OCI-LY7 (cell line): ENCODE data around the gene TACC3. TPM values are rescaled to one million over a fixed set of nuclear protein-coding genes. Genes with fewer than 3 reads are reported as not detected.

ENCODE experiments used
- BruUV-seq: library from RNA; stranded (reverse); fragments of 400-500 nt; replicated peaks from 2 replicates; lab custom pipeline; 2021; lab: Mats Ljungman, UMichigan
- CTCF ChIA-PET: fragments of 300-600 bp; sonication (Branson Sonifier 250); formaldehyde crosslinking; loops from one replicate; lab custom pipeline; 2022; ENCODE audit warnings: antibody characterized with exemption; ENCODE audit not compliant: unreplicated experiment; lab: Charles Lee
- POLR2A ChIA-PET: fragments of 300-600 bp; sonication (Branson Sonifier 250); formaldehyde crosslinking; loops from one replicate; lab custom pipeline; 2022; ENCODE audit warnings: antibody characterized with exemption; lab: Charles Lee
- DNase-seq: peaks from one replicate; pipeline ENCODE4 v3.0.0-alpha.2; 2015; ENCODE audit warnings: low spot score
- H2AFZ ChIP-seq: fragments of 200-600 bp; sonication (generic), shearing (Covaris generic); 2 replicates; pipeline ENCODE4 v1.6.1; 2014; ENCODE audit warnings: mild to moderate bottlenecking, antibody characterized with exemption, low read length, moderate library complexity
- H3K27ac ChIP-seq: fragments of 200-600 bp; sonication (generic); 2 replicates; pipeline ENCODE4 v1.5.1; 2014; ENCODE audit warnings: mixed run types, low read depth, mild to moderate bottlenecking, moderate library complexity, low read length, inconsistent platforms; ENCODE audit not compliant: poor library complexity, severe bottlenecking
- H3K36me3 ChIP-seq: fragments of 200-600 bp; sonication (generic); 2 replicates; pipeline ENCODE4 v1.6.1; 2014; ENCODE audit warnings: mild to moderate bottlenecking, antibody characterized with exemption, low read length, moderate library complexity, mixed read lengths; ENCODE audit not compliant: insufficient read depth
- H3K4me1 ChIP-seq: fragments of 200-600 bp; sonication (generic); 2 replicates; pipeline ENCODE4 v1.5.1; 2014; ENCODE audit warnings: mild to moderate bottlenecking, low read length; ENCODE audit not compliant: insufficient read depth, poor library complexity, severe bottlenecking
- H3K4me2 ChIP-seq: fragments of 200-600 bp; sonication (generic); 2 replicates; pipeline ENCODE4 v1.6.1; 2014; ENCODE audit warnings: mild to moderate bottlenecking, low read length
- H3K4me3 ChIP-seq: fragments of 200-600 bp; sonication (generic); 2 replicates; pipeline ENCODE4 v1.5.1; 2014; ENCODE audit warnings: mild to moderate bottlenecking, low read depth, low read length; ENCODE audit not compliant: poor library complexity, severe bottlenecking
- H3K79me2 ChIP-seq: fragments of 200-600 bp; sonication (generic); 2 replicates; pipeline ENCODE4 v1.6.1; 2016; ENCODE audit warnings: low read depth, mild to moderate bottlenecking, low read length, moderate library complexity, mixed read lengths; ENCODE audit not compliant: insufficient read depth
- H3K9me2 ChIP-seq: fragments of 200-600 bp; sonication (generic); 2 replicates; pipeline ENCODE4 v1.6.1; 2016; ENCODE audit warnings: mild to moderate bottlenecking, low read length, mixed read lengths; ENCODE audit not compliant: insufficient read depth
- H3K9me3 ChIP-seq: fragments of 200-600 bp; sonication (generic); 2 replicates; pipeline ENCODE4 v1.6.1; 2014; ENCODE audit warnings: mild to moderate bottlenecking, mixed run types, low read length, mixed read lengths
- H4K20me1 ChIP-seq: fragments of 200-600 bp; sonication (generic); 2 replicates; pipeline ENCODE4 v1.6.1; 2014; ENCODE audit warnings: mild to moderate bottlenecking, antibody characterized with exemption, low read length, moderate library complexity, mixed read lengths; ENCODE audit not compliant: insufficient read depth
- CTCF ChIP-seq: fragments of 200-600 bp; sonication (generic); conservative IDR thresholded peaks from 2 replicates; pipeline ENCODE4 v1.5.1; 2014; ENCODE audit warnings: mild to moderate bottlenecking, antibody characterized with exemption, low read length, moderate library complexity, mixed read lengths
- EZH2phosphoT487 ChIP-seq: fragments of 200-600 bp; sonication (generic); IDR thresholded peaks from 2 replicates; pipeline ENCODE4 v1.6.1; 2018; ENCODE audit warnings: low read depth, borderline replicate concordance, mild to moderate bottlenecking, mixed run types, antibody characterized with exemption, low read length, moderate library complexity, mixed read lengths
- intact Hi-C: fragments of 100-400 bp; cut with micrococcal nuclease; formaldehyde crosslinking; loops from one replicate; pipeline ENCODE4 v1.10.0; 2022; ENCODE audit not compliant: unreplicated experiment
- total RNA-seq, 2 experiments: library from RNA; depleted of rRNA in 1 of 2; stranded (reverse); fragments of >200 nt in 1 of 2; shearing (Covaris generic) in 1 of 2; gene quantifications; 2 replicates each; pipeline ENCODE4 v1.2.3, GENCODE V29; 2014 to 2022

Gene TACC3
- total RNA-seq, 2 experiments from 2014 or later: 100 to 257 TPM

DNA sequence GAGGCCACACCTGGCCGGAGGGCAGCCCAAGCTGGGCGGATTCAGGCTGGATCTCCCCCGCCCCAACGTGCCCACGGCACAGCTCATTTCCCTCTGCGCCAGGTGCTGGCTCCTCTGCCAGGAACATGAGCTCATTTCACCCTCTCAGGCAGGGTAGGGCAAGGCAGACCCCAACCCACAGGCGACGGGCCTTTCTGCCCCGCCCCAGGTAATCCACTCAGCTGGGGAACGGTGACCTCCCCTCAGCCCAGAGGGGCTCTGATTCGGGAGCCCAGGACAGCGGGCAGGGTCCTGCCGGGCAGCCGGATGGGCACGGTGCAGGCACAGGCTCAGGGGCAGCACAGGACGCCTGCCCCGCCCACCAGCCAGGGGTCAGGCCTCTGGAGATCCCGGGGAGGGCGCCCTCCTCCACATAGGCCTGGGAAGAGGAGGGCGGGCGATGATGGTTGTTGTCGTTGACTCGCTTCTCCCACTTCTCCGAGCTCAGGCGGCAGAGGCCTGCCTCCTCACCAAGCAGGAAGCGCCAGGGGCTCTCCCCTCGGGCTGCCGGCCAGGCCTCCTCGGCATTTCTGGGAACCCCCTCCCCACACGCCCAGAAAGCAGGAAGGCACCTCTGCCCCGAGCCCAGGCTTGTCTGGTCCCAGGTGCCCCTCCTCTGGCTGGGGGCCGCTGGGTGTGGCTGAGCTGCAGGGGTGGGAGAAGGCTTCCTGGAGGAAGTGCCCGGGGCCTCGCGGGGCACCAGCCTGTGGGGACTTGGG, 31.1 kb downstream of the TACC3 start:
- Histone ChIP-seq H4K20me1 (no peaks in the 10 kb centered on the region), H3K9me2 (no peaks in the 10 kb centered on the region), H2AFZ (no peak overlapping the region), H3K9me3 (no peaks in the 10 kb centered on the region), H3K4me2 (no peak overlapping the region), H3K79me2 (no peaks in the 10 kb centered on the region), H3K4me3 (no peak overlapping the region), H3K4me1 (no peaks in the 10 kb centered on the region), H3K27ac (no peak overlapping the region), H3K36me3 (no peaks in the 10 kb centered on the region)
- CTCF ChIA-PET: no interaction called here
- no TSS peak for BruUV-seq
- POLR2A ChIA-PET: no interaction called here
- intact Hi-C loops: no loop called here
- DNase-seq: no peak
- TF ChIP-seq EZH2phosphoT487 (no peak), CTCF (no peak)

DNA sequence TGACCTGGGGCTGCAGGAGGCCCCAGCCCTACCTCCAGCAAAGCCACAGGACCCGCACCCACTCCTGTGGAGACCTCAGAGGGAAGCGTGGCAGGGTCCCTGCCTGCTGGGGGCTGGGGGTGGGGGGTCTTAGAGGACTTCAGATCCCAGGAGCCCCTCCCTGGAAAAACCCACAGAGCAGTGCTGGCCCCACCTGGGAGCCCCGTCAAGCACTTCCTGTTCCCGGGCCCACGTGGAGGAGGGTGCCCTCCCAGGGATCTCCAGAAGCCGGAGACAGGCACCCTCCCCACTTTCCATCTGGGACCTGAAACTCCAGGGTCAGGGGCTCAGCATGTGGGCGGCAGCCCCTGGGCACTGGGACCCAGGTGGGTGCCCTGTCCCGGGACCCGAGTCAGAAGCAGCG, 32.0 kb downstream of the TACC3 start:
- ChIA-PET CTCF (no interaction called here), POLR2A (no interaction called here)
- intact Hi-C loops: no loop called here
- H3K27ac ChIP-seq: no peak overlapping the region
- no peak overlapping the region for H3K4me2 ChIP-seq
- H3K36me3 ChIP-seq: no peaks in the 10 kb centered on the region
- H3K4me3 ChIP-seq: no peak overlapping the region
- TF ChIP-seq CTCF: no peak
- TF ChIP-seq EZH2phosphoT487: no peak
- DNase-seq: no peak
- H4K20me1 ChIP-seq: no peaks in the 10 kb centered on the region
- no peaks in the 10 kb centered on the region for H3K9me2 ChIP-seq
- BruUV-seq: no TSS peak
- H3K79me2 ChIP-seq: no peaks in the 10 kb centered on the region
- no peaks in the 10 kb centered on the region for H3K4me1 ChIP-seq
- H2AFZ ChIP-seq: no peak overlapping the region
- H3K9me3 ChIP-seq: no peaks in the 10 kb centered on the region

- H3K4me3 ChIP-seq: no peak overlapping the region
- intact Hi-C loops: no loop called here
- no peak for TF ChIP-seq CTCF
- TF ChIP-seq EZH2phosphoT487: no peak
- ChIA-PET POLR2A (no interaction called here), CTCF (no interaction called here)
- BruUV-seq: no TSS peak
- no peak overlapping the region for H2AFZ ChIP-seq
- DNase-seq: no peak
- no peak overlapping the region for H3K27ac ChIP-seq
- H3K9me2 ChIP-seq: no peaks in the 10 kb centered on the region
- H3K79me2 ChIP-seq: no peaks in the 10 kb centered on the region
- H3K4me2 ChIP-seq: no peak overlapping the region
- H3K9me3 ChIP-seq: no peaks in the 10 kb centered on the region
- no peaks in the 10 kb centered on the region for H4K20me1 ChIP-seq
- no peaks in the 10 kb centered on the region for H3K36me3 ChIP-seq
- no peaks in the 10 kb centered on the region for H3K4me1 ChIP-seq
Measured at GRCh38 chr4:1753697-1754311, 32.5 kb downstream of the TACC3 start.
